IPS-18c (cell line): ENCODE measurements around the gene DUSP22.

Experiments used
- H3K4me3 ChIP-seq: 2 replicates; pipeline ENCODE4 v1.7.0; 2013; ENCODE audit warnings: low read depth, mild to moderate bottlenecking, low read length, moderate library complexity; ENCODE audit not compliant: insufficient read depth
- H3K9me3 ChIP-seq: one replicate; pipeline ENCODE4 v1.6.1; 2013; ENCODE audit warnings: mild to moderate bottlenecking, low read length, moderate library complexity; ENCODE audit not compliant: control insufficient read depth, insufficient read depth

Gene DUSP22

GRCh38 chr6:359261-360035, 67.2 kb downstream of the DUSP22 start:
- peaks cover 2% of the 10 kb centered on the region for H3K9me3 ChIP-seq

GRCh38 chr6:360349-360748, 68.1 kb downstream of the DUSP22 start:
- Histone ChIP-seq H3K9me3 (peaks cover 2% of the 10 kb centered on the region), H3K4me3 (no peak overlapping the region)

More at GRCh38 chr6:359261-360035, 67.2 kb downstream of the DUSP22 start:
- no peak overlapping the region; the same call in 1 of the 2 replicates for H3K4me3 ChIP-seq

- Histone ChIP-seq H3K4me3 (no peak overlapping the region), H3K9me3 (peaks cover 2% of the 10 kb centered on the region)
Observed at GRCh38 chr6:360764-361373, 68.6 kb downstream of the DUSP22 start.

- Histone ChIP-seq H3K9me3 (peaks cover 2% of the 10 kb centered on the region), H3K4me3 (no peak overlapping the region)
Observed at GRCh38 chr6:361411-362132, 69.3 kb downstream of the DUSP22 start.

- Histone ChIP-seq H3K4me3 (no peak overlapping the region), H3K9me3 (peaks cover 2% of the 10 kb centered on the region)
Observed at GRCh38 chr6:362231-362923, 70.1 kb downstream of the DUSP22 start.

- Histone ChIP-seq H3K9me3 (peaks cover 2% of the 10 kb centered on the region), H3K4me3 (no peak overlapping the region)
Observed at GRCh38 chr6:362924-363249, 70.6 kb downstream of the DUSP22 start.

- Histone ChIP-seq H3K9me3 (peaks cover 2% of the 10 kb centered on the region), H3K4me3 (no peak overlapping the region)
Observed at GRCh38 chr6:363291-363690, 71.0 kb downstream of the DUSP22 start.

- Histone ChIP-seq H3K4me3 (no peak overlapping the region), H3K9me3 (peaks cover 2% of the 10 kb centered on the region)
Observed at GRCh38 chr6:363909-364308, 71.6 kb downstream of the DUSP22 start.

- H3K9me3 ChIP-seq, result no peaks in the 10 kb centered on the region
- H3K4me3 ChIP-seq, result no peak overlapping the region
Observed at GRCh38 chr6:364609-365540, 72.6 kb downstream of the DUSP22 start.

- Histone ChIP-seq H3K4me3 (no peak overlapping the region), H3K9me3 (no peaks in the 10 kb centered on the region)
Observed at GRCh38 chr6:365835-366234, 73.5 kb downstream of the DUSP22 start.

GRCh38 chr6:366389-367297, 74.4 kb downstream of the DUSP22 start:
- Histone ChIP-seq H3K9me3 (no peaks in the 10 kb centered on the region), H3K4me3 (no peak overlapping the region)

- Histone ChIP-seq H3K4me3 (no peak overlapping the region), H3K9me3 (no peaks in the 10 kb centered on the region)
Observed at GRCh38 chr6:367298-367794, 75.1 kb downstream of the DUSP22 start.

- Histone ChIP-seq H3K4me3 (no peak overlapping the region), H3K9me3 (no peaks in the 10 kb centered on the region)
Observed at GRCh38 chr6:367891-368630, 75.8 kb downstream of the DUSP22 start.

GRCh38 chr6:369559-370431, 77.5 kb downstream of the DUSP22 start:
- H3K4me3 ChIP-seq, result no peak overlapping the region
- H3K9me3 ChIP-seq, result no peaks in the 10 kb centered on the region
